ENCODE measurements around the gene HMCN2.

Gene HMCN2

GRCh38 chr9:130298662-130299279 is 33.2 kb downstream of the HMCN2 start:
- Histone ChIP-seq H3K9ac (no peak overlapping the region), H3K9me3 (replicated peaks in 1 of 11) (no peaks in the 10 kb centered on the region), H3K27ac (no peak overlapping the region), H4K20me1 (peaks cover 0 to 38% (median 0%) of the 10 kb centered on the region in 11 experiments; a peak in 8 of 22 replicates), H3K4me3 (no peak overlapping the region), H3K27me3 (peaks cover 0 to 11% (median 0%) of the 10 kb centered on the region in 11 experiments; a peak in 8 of 22 replicates), H3K4me1 (peaks cover 0 to 16% (median 10%) of the 10 kb centered on the region in 10 experiments; a peak in 16 of 20 replicates), H3K4me2 (no peak overlapping the region), H3K36me3 (no peaks in the 10 kb centered on the region)
- TF ChIP-seq Cebpa-rat (IDR thresholded peaks at IDR 0.05) = no peak

DNA sequence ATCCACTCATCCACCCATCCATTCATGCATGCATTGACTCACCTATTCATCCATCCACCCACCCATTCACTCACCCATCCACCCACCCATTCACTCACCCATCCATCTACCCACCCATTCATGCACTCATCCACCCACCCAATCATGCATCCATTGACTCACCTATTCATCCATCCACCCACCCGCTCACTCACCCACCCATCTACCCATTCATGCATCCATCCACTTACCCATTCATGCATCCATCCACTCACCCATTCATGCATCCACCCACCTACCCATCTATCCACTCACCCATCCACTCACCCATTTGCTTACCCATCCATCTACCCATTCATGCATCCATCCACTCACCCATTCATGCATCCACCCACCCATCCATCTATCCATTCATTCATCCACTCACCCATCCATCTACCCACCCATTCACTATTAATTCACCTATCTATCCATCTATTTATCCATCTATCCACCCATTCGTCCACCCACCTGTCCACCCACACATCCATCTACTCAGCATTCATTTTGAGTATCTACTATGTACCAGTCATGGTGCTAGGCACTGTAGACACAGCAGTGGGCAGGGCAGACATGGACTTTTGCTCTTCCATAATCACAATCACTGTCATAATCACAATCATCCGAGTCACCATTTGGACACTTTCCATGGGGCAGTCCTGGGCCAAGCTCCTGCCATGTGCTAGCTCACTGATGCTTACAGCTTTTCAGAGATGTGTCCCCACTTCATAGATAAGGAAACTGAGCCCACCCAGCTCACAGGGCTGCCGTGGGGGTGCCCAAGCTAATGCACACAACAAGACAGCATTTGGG is 34.4 kb downstream of the HMCN2 start:
- Histone ChIP-seq H3K27ac (no peak overlapping the region), H4K20me1 (peaks cover 0 to 43% (median 0%) of the 10 kb centered on the region in 11 experiments; a peak in 7 of 22 replicates), H3K36me3 (no peaks in the 10 kb centered on the region), H3K4me2 (no peak overlapping the region), H3K9me3 (replicated peaks in 1 of 11) (no peaks in the 10 kb centered on the region), H3K4me1 (peaks cover 0 to 28% (median 23%) of the 10 kb centered on the region in 10 experiments; a peak in 16 of 20 replicates), H3K27me3 (peaks cover 0 to 12% (median 0%) of the 10 kb centered on the region in 11 experiments; a peak in 8 of 22 replicates), H3K9ac (no peak overlapping the region), H3K4me3 (no peak overlapping the region)
- no peak for TF ChIP-seq Cebpa-rat (IDR thresholded peaks at IDR 0.05)

- Histone ChIP-seq H3K4me3 (no peak overlapping the region), H3K4me2 (no peak overlapping the region), H3K27ac (no peak overlapping the region), H3K27me3 (peaks cover 0 to 12% (median 0%) of the 10 kb centered on the region in 11 experiments; a peak in 8 of 22 replicates), H3K9ac (no peak overlapping the region), H3K36me3 (no peaks in the 10 kb centered on the region), H4K20me1 (peaks cover 0 to 43% (median 0%) of the 10 kb centered on the region in 11 experiments; a peak in 7 of 22 replicates), H3K9me3 (replicated peaks in 1 of 11) (no peaks in the 10 kb centered on the region), H3K4me1 (peaks cover 0 to 35% (median 30%) of the 10 kb centered on the region in 10 experiments; a peak in 16 of 20 replicates)
- TF ChIP-seq Cebpa-rat (IDR thresholded peaks at IDR 0.05) = no peak
Measured at GRCh38 chr9:130300739-130301138, 35.2 kb downstream of the HMCN2 start.

DNA sequence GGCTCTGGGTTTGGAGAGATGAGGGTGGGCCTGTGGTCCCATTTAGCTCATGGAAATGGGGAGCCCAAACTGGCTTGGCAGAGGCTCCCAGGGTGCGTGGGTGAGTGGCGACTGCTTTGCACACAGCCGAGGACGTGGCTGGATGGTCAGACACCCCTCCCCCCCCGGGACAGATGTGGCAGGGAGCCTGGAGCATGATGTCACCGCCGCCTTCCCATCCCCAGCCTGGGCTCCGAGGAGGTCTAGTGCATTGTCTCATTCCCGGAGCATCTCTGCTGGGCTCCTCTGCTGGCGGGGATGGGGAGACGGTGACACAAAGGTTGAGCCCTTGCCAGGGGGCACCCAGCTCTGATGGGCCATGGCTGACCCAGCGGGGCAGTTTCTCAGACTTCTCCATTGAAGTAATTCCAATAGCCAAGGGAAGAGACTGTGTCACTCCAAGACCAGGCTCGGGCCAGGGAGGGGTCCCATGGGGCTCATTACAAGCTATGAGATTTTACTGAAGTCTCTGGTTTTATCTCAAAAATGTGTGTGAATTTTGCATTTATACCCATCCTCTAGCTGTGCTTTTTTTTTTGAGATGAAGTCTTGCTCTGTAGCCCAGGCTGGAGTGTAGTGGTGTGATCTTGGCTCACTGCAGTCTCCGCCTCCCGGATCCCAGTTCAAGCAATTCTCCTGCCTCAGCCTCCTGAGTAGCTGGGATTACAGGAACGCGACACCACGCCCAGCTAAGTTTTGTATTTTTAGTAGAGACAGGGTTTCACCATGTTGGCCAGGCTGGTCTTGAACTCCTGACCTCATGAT is 36.1 kb downstream of the HMCN2 start:
- no peak overlapping the region for H3K4me2 ChIP-seq
- H3K27me3 ChIP-seq = peaks cover 0 to 11% (median 0%) of the 10 kb centered on the region in 11 experiments; a peak in 8 of 22 replicates
- peaks cover 0 to 36% (median 30%) of the 10 kb centered on the region in 10 experiments; a peak in 16 of 20 replicates for H3K4me1 ChIP-seq
- peaks cover 0 to 36% (median 0%) of the 10 kb centered on the region in 11 experiments; a peak in 6 of 22 replicates for H4K20me1 ChIP-seq
- no peaks in the 10 kb centered on the region for H3K9me3 ChIP-seq (replicated peaks in 1 of 11)
- H3K36me3 ChIP-seq = no peaks in the 10 kb centered on the region
- no peak overlapping the region for H3K9ac ChIP-seq
- no peak overlapping the region for H3K27ac ChIP-seq
- no peak for TF ChIP-seq Cebpa-rat (IDR thresholded peaks at IDR 0.05)
- no peak overlapping the region for H3K4me3 ChIP-seq

- Histone ChIP-seq H3K9me3 (replicated peaks in 1 of 11) (no peaks in the 10 kb centered on the region), H3K4me2 (peak overlapping the region in 8 of 11 experiments; percentile 51 to 83 (median 70); a peak in 16 of 22 replicates), H3K4me1 (peaks cover 0 to 36% (median 30%) of the 10 kb centered on the region in 10 experiments; a peak in 16 of 20 replicates), H4K20me1 (peaks cover 0 to 27% (median 0%) of the 10 kb centered on the region in 11 experiments; a peak in 6 of 22 replicates), H3K27me3 (peaks cover 0 to 10% (median 0%) of the 10 kb centered on the region in 11 experiments; a peak in 7 of 22 replicates), H3K36me3 (no peaks in the 10 kb centered on the region), H3K9ac (no peak overlapping the region), H3K4me3 (no peak overlapping the region), H3K27ac (no peak overlapping the region)
- TF ChIP-seq Cebpa-rat (IDR thresholded peaks at IDR 0.05) = no peak
Measured at GRCh38 chr9:130302785-130303612, 37.4 kb downstream of the HMCN2 start.

DNA sequence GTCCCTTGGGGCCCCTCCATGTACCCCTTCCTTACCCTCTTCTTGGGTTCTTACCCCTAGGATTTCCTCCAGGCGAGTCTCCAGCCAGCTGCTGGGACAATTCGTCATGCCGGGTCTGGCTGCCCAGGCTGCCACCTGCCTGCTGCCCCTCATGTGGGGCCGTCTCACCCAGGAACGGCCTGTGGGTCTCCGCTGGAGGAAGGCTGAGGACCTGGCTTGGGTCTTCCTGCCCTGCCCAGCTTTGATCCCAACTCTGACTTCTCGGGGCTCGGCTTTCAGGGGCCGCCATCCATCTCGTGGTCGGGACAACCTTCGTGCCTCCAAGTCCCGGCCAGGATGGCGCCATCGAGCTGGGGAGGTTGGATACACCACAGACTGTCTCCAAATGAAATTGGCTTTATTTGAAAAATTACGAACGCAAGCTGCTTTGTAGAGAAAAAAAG is 38.1 kb downstream of the HMCN2 start:
- peaks cover 0 to 10% (median 0%) of the 10 kb centered on the region in 11 experiments; a peak in 7 of 22 replicates for H3K27me3 ChIP-seq

GRCh38 chr9:130304116-130304515 is 38.6 kb downstream of the HMCN2 start:
- Histone ChIP-seq H3K36me3 (no peaks in the 10 kb centered on the region), H4K20me1 (peaks cover 0 to 27% (median 0%) of the 10 kb centered on the region in 11 experiments; a peak in 6 of 22 replicates), H3K27me3 (peaks cover 0 to 10% (median 0%) of the 10 kb centered on the region in 11 experiments; a peak in 7 of 22 replicates), H3K4me1 (peaks cover 0 to 36% (median 30%) of the 10 kb centered on the region in 10 experiments; a peak in 16 of 20 replicates), H3K9ac (no peak overlapping the region), H3K27ac (no peak overlapping the region), H3K4me3 (no peak overlapping the region), H3K4me2 (peak overlapping the region in 8 of 11 experiments; percentile 51 to 83 (median 70); a peak in 16 of 22 replicates), H3K9me3 (replicated peaks in 1 of 11) (no peaks in the 10 kb centered on the region)
- TF ChIP-seq Cebpa-rat (IDR thresholded peaks at IDR 0.05) = no peak

More for the DNA sequence above, 38.1 kb downstream of the HMCN2 start:
- Histone ChIP-seq H4K20me1 (peaks cover 0 to 27% (median 0%) of the 10 kb centered on the region in 11 experiments; a peak in 6 of 22 replicates), H3K27ac (no peak overlapping the region), H3K9me3 (replicated peaks in 1 of 11) (no peaks in the 10 kb centered on the region), H3K9ac (no peak overlapping the region; a peak in 1 of 22 replicates), H3K4me2 (peak overlapping the region in 8 of 11 experiments; percentile 51 to 83 (median 70); a peak in 17 of 22 replicates), H3K4me3 (no peak overlapping the region), H3K4me1 (peaks cover 0 to 36% (median 30%) of the 10 kb centered on the region in 10 experiments; a peak in 16 of 20 replicates), H3K36me3 (no peaks in the 10 kb centered on the region)
- TF ChIP-seq Cebpa-rat (IDR thresholded peaks at IDR 0.05) = no peak
